GM12865 (cell line): ENCODE results near the gene COL11A1.
"Not testable (repeated sequence)": the region's sequence is repeated elsewhere in the genome, so short reads cannot be mapped to it uniquely, and the experiment has no call there.

Experiments
- DNase-seq: peaks from one replicate; pipeline ENCODE4 v3.0.0; 2010; ENCODE audit warnings: low read depth
- H3K4me3 ChIP-seq: 2 replicates; pipeline ENCODE4 v1.5.1; 2011; ENCODE audit warnings: mild to moderate bottlenecking, low read depth, low read length, control low read depth
- CTCF ChIP-seq: IDR thresholded peaks from 2 replicates; pipeline ENCODE4 v1.5.1; 2011; ENCODE audit warnings: low read length, control low read depth, low read depth, inconsistent platforms; ENCODE audit not compliant: insufficient read depth; ENCODE audit errors: missing control alignments

COL11A1 gene

GRCh38 chr1:103084181-103084580 is 24.1 kb downstream of the COL11A1 start:
- no peak for TF ChIP-seq CTCF
- no peak overlapping the region for H3K4me3 ChIP-seq
- no peak for DNase-seq

DNA sequence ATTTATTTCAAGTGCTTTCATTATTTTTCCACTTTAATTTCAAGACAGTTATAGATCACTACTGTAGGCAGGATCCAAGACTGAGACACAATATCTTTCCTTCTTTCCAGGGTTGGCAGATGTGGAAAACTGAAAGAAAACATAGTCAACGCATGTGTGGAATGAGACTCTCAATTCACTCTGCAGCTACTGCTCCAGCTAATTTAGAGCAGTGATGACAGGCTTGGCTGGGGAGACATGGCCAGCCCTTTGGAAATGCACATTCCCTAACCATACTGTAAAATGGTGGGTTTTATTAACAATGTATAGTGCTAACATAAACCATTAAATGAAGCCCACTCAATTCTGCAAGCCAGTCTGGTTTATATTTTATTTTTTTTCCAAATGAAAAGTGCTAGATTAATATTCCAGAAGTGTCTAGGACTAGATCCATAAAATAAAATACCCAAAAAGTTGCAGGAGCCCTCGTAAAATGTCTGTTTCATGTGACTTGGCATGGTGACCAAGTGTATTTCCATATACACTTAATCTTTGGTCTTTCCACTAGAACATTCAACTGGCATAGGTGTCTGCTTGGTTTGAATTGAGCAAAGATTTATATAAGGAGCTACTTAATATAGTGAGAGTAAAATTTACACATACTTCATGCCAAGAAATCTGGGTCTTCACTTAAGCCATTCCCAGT is 32.9 kb downstream of the COL11A1 start:
- no peak for TF ChIP-seq CTCF
- H3K4me3 ChIP-seq, result no peak overlapping the region
- DNase-seq, result no peak

- TF ChIP-seq CTCF, result no peak
- DNase-seq, result no peak
- no peak overlapping the region for H3K4me3 ChIP-seq
These were observed 34.1 kb downstream of the COL11A1 start for GRCh38 chr1:103074224-103074623.

DNA sequence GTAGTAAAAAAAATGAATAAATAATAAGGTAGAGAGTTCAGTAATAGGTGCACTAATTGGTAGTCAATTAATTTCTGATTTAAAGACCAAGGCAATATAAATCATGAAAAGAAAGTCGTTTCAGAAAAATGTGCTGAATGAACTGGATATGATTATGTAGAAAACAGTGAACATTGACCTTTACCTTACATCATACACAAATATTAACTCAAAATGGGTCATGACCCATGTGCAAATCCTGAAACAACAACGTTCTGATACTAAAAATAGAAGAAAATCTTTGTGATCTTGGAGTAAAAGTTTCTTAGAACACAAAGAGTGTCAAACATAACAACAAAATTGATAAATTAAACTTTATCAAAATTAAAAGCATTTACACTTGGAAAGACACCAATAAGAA is 39.1 kb downstream of the COL11A1 start:
- no peak overlapping the region for H3K4me3 ChIP-seq
- no peak for TF ChIP-seq CTCF
- DNase-seq, result no peak

GRCh38 chr1:103063921-103064320 is 44.4 kb downstream of the COL11A1 start:
- DNase-seq, result no peak
- TF ChIP-seq CTCF, result no peak

GRCh38 chr1:103058391-103058790 is 49.9 kb downstream of the COL11A1 start:
- TF ChIP-seq CTCF, result no peak
- no peak for DNase-seq
- no peak overlapping the region for H3K4me3 ChIP-seq

More at GRCh38 chr1:103063921-103064320, 44.4 kb downstream of the COL11A1 start:
- H3K4me3 ChIP-seq, result no peak overlapping the region

GRCh38 chr1:103056423-103056822 is 51.9 kb downstream of the COL11A1 start:
- no peak for DNase-seq
- TF ChIP-seq CTCF, result no peak
- H3K4me3 ChIP-seq, result no peak overlapping the region

- DNase-seq, H3K4me3 ChIP-seq: not testable (repeated sequence)
These were observed 80.2 kb downstream of the COL11A1 start for GRCh38 chr1:103028110-103028509.
